ENCODE data around the gene ADAMTSL1. TPM values are rescaled to one million over a fixed set of nuclear protein-coding genes. Genes with fewer than 3 reads are reported as not detected.
A peak's percentile ranks its signal among the peaks of the same experiment; 100 is the strongest.

ADAMTSL1 gene
- total and polyA plus RNA-seq, 12 donors = 0.37 to 5.2 (median 1.9) TPM

- Histone ChIP-seq H3K9me3 (no peaks in the 10 kb centered on the region), H3K27me3 (no peaks in the 10 kb centered on the region), H3K4me1 (peaks cover 3 to 59% (median 37%) of the 10 kb centered on the region in 9 donors), H3K27ac (peak overlapping the region in 7 of 10 donors; percentile 30 to 91 (median 80)), H3K4me3 (no peak overlapping the region), H3K36me3 (no peaks in the 10 kb centered on the region)
- 56 to 57% methylated on average over 3 of the region's 3 CpGs for WGBS, 2 donors
- peak in 2 of 8 donors; percentile 18 to 23 for ATAC-seq
- TF ChIP-seq CTCF (IDR thresholded peaks at IDR 0.05) = no peak
- DNase-seq = no peak
- intact Hi-C loops (cut with DNase I) = loop anchor here in 1 of 10 donors (10.0 kb wide), 1 partner anchor 71 kb away; no protein-coding TSS in a partner anchor
These were observed 310.0 kb downstream of the ADAMTSL1 start for GRCh38 chr9:18783909-18784308.

GRCh38 chr9:18785604-18786003 is 311.7 kb downstream of the ADAMTSL1 start:
- peaks cover 3 to 58% (median 34%) of the 10 kb centered on the region in 9 donors for H3K4me1 ChIP-seq
- 65 to 72% methylated on average over 2 of the region's 2 CpGs for WGBS, 2 donors

GRCh38 chr9:18786196-18786595 is 312.2 kb downstream of the ADAMTSL1 start:
- Histone ChIP-seq H3K4me3 (no peak overlapping the region), H3K4me1 (peaks cover 3 to 58% (median 34%) of the 10 kb centered on the region in 9 donors), H3K36me3 (no peaks in the 10 kb centered on the region), H3K27ac (peak overlapping the region; percentile 30 to 91 (median 76)), H3K27me3 (no peaks in the 10 kb centered on the region), H3K9me3 (no peaks in the 10 kb centered on the region)
- no peak for ATAC-seq
- WGBS, 2 donors = 44 to 51% methylated on average over 3 of the region's 3 CpGs
- no peak for TF ChIP-seq CTCF (IDR thresholded peaks at IDR 0.05)
- no peak for DNase-seq
- intact Hi-C loops (cut with DNase I) = loop anchor here in 2 of 10 donors (5.0 to 10.0 kb wide), 2 partner anchors 69 to 159 kb away; no protein-coding TSS in a partner anchor

More at GRCh38 chr9:18785604-18786003, 311.7 kb downstream of the ADAMTSL1 start:
- peak; percentile 64 to 87 (median 76) for ATAC-seq
- Histone ChIP-seq H3K4me3 (no peak overlapping the region), H3K27me3 (no peaks in the 10 kb centered on the region), H3K9me3 (no peaks in the 10 kb centered on the region), H3K27ac (peak overlapping the region; percentile 30 to 91 (median 76)), H3K36me3 (no peaks in the 10 kb centered on the region)
- no peak for TF ChIP-seq CTCF (IDR thresholded peaks at IDR 0.05)
- intact Hi-C loops (cut with DNase I) = loop anchor here in 2 of 10 donors (5.0 to 10.0 kb wide), 2 partner anchors 69 to 158 kb away; no protein-coding TSS in a partner anchor
- peak in 1 of 2 donors; percentile 50 for DNase-seq

GRCh38 chr9:18786911-18787650 is 313.1 kb downstream of the ADAMTSL1 start:
- Histone ChIP-seq H3K27me3 (no peaks in the 10 kb centered on the region), H3K36me3 (no peaks in the 10 kb centered on the region), H3K27ac (peak overlapping the region in 9 of 10 donors; percentile 30 to 91 (median 78)), H3K4me1 (peaks cover 3 to 58% (median 34%) of the 10 kb centered on the region in 9 donors), H3K9me3 (no peaks in the 10 kb centered on the region), H3K4me3 (no peak overlapping the region)
- TF ChIP-seq CTCF (IDR thresholded peaks at IDR 0.05) = no peak
- WGBS, 2 donors = 39 to 62% methylated on average over 2 of the region's 2 CpGs
- DNase-seq = no peak
- peak in 6 of 8 donors; percentile 16 to 59 (median 46) for ATAC-seq
- intact Hi-C loops (cut with DNase I) = loop anchor here in 2 of 10 donors (5.0 to 10.0 kb wide), 2 partner anchors 68 to 160 kb away; no protein-coding TSS in a partner anchor
